Pancreas (tissue), 10 donors: Measurements from ENCODE around the gene RNASE8. TPM values are rescaled to one million over a fixed set of nuclear protein-coding genes. Genes with fewer than 3 reads are reported as not detected.

Experiments
- ATAC-seq, 4 donors: fragments of 200-7000 bp; cut with Tn5 transposase; one replicate each; pipeline versions ENCODE4 v1.8.0 to v1.9.1; 2020; ENCODE audit warnings: mild to moderate bottlenecking in 4 of 4, moderate library complexity in 4 of 4
- DNase-seq, 6 donors: peaks; one replicate each; pipeline ENCODE4 v3.0.0-alpha.2; 2020
- FAIRE-seq: peaks from 2 replicates; lab custom pipeline; 2012; peaks lifted over from hg19 to GRCh38; lab: Jason Lieb, UNC
- H3K27ac ChIP-seq, 4 donors: fragments of 200-600 bp; sonication (generic); 1 replicate in 3 of 4; 2 replicates in 1 of 4; pipeline versions ENCODE4 v1.5.0 to v1.8.0; 2020
- H3K27me3 ChIP-seq, 4 donors: fragments of 200-600 bp; one replicate each; pipeline ENCODE4 v1.8.0; 2021
- H3K36me3 ChIP-seq, 3 donors: fragments of 200-600 bp; sonication (generic) in 1 of 3; one replicate each; pipeline versions ENCODE4 v1.5.0 to v1.8.0; 2020 to 2021
- H3K4me1 ChIP-seq, 3 donors: fragments of 200-600 bp; one replicate each; pipeline ENCODE4 v1.8.0; 2021
- H3K4me3 ChIP-seq, 4 donors: fragments of 200-600 bp; sonication (generic) in 2 of 4; one replicate each; pipeline versions ENCODE4 v1.5.0 to v1.8.0; 2020 to 2021
- H3K9me3 ChIP-seq, 4 donors: fragments of 200-600 bp; one replicate each; pipeline ENCODE4 v1.8.0; 2021
- CTCF ChIP-seq, 4 donors: fragments of 200-600 bp; sonication (generic) in 3 of 4; IDR thresholded peaks; one replicate each; pipeline versions ENCODE4 v1.5.0 to v1.8.0; 2021; ENCODE audit warnings: antibody characterized with exemption in 4 of 4
- WGBS, 2 donors: extraction: QIAGEN DNeasy Blood & Tissue Kit; methylation state at CpG; one replicate each; pipeline ENCODE4 v1.1.7; 2013; 5-methylcytosine and 5-hydroxymethylcytosine counted together
- intact Hi-C, 3 donors: fragments of 100-400 bp; cut with DNase I; formaldehyde crosslinking; loops; one replicate each; pipeline versions ENCODE4 v1.11.1 to v1.14.2; 2022
- polyA plus RNA-seq, 2 donors: library from polyadenylated mRNA; stranded (reverse); fragments of 200-250 nt; gene quantifications; one replicate each; pipeline ENCODE4 v1.2.3, GENCODE V29; 2013
- total RNA-seq, 6 donors: library from RNA; stranded (reverse); fragmentation: NEBNext Ultra II Directional in 4 of 6; extraction: Animal tissue kit (Norgen Biotek cat#: 25700) in 4 of 6; gene quantifications; one replicate each; pipeline versions ENCODE4 v1.2.1 to v1.2.4, GENCODE V29; 2021 to 2023
- donor health status: healthy with polysubstance abuse.
- donor health status: DM: no; HTN: no; CAD: no; lungs with moderate emphysema.
- donor health status: DM: no; HTN: no; CAD: no.
- donor health status: control.
- donor health status: control.
- donor health status: Bipolar disorder and iron deficiency.
- donor health status: DM: yes; HTN: yes; CAD: no.
- donor health status: DM: no; HTN: no; CAD: no.
- donor health status: DM: no; HTN: no; CAD: no.
- donor health status: DM: yes; HTN: yes; CAD: no.

RNASE8 gene
- total and polyA plus RNA-seq, 8 donors: not detected

GRCh38 chr14:21068521-21069387 is 11.1 kb downstream of the RNASE8 start:
- H3K4me1 ChIP-seq: peaks cover 0 to 9% (median 5%) of the 10 kb centered on the region in 3 donors
- DNase-seq (peak in 4 of 6 donors; percentile 52 to 65 (median 58)), ATAC-seq (peak; percentile 28 to 62 (median 54)), FAIRE-seq (no peak)
- intact Hi-C loops: loop anchor here in 1 of 3 donors (5.0 kb wide), 1 partner anchor 34 kb away; the partner anchor contains the start of gene TMEM253
- peaks cover 0 to 2% (median 0%) of the 10 kb centered on the region in 3 donors for H3K36me3 ChIP-seq
- peak overlapping the region; percentile 70 to 88 (median 78) for H3K27ac ChIP-seq
- peak overlapping the region; percentile 47 to 77 (median 70) for H3K4me3 ChIP-seq
- no peaks in the 10 kb centered on the region for H3K27me3 ChIP-seq
- 3% methylated on average over 43 to 45 of the region's 45 CpGs for WGBS, 2 donors
- no peaks in the 10 kb centered on the region for H3K9me3 ChIP-seq
- peak in 3 of 4 donors; percentile 21 to 43 (median 38) for TF ChIP-seq CTCF (IDR thresholded peaks at IDR 0.05)

GRCh38 chr14:21069388-21070082 is 11.9 kb downstream of the RNASE8 start:
- peak; percentile 12 to 41 (median 16) for ATAC-seq
- WGBS, 2 donors: 1 to 4% methylated on average over 33 to 40 of the region's 40 CpGs
- Histone ChIP-seq H3K27ac (peak overlapping the region; percentile 70 to 88 (median 78)), H3K36me3 (peaks cover 0 to 4% (median 0%) of the 10 kb centered on the region in 3 donors), H3K4me1 (peaks cover 0 to 9% (median 5%) of the 10 kb centered on the region in 3 donors), H3K9me3 (no peaks in the 10 kb centered on the region), H3K27me3 (no peaks in the 10 kb centered on the region), H3K4me3 (peak overlapping the region; percentile 47 to 77 (median 70))
- TF ChIP-seq CTCF (IDR thresholded peaks at IDR 0.05): no peak
- intact Hi-C loops: loop anchor here in 1 of 3 donors (5.0 kb wide), 1 partner anchor 33 kb away; the partner anchor contains the start of gene TMEM253
- peak in 5 of 6 donors; percentile 57 to 81 (median 66) for DNase-seq
- no peak for FAIRE-seq

GRCh38 chr14:21070083-21070609 is 12.5 kb downstream of the RNASE8 start, which contains the start of gene ARHGEF40:
Gene ARHGEF40, plus strand, starts transcription at chr14:21070304. Its CDS starts 93 bp downstream, at chr14:21070397.
- ATAC-seq (peak; percentile 65 to 81 (median 75)), DNase-seq (peak; percentile 72 to 88 (median 79)), FAIRE-seq (no peak)
- intact Hi-C loops: no loop called here
- Histone ChIP-seq H3K36me3 (peaks cover 0 to 4% (median 0%) of the 10 kb centered on the region in 3 donors), H3K9me3 (no peaks in the 10 kb centered on the region), H3K27ac (peak within 1 kb of the TSS; percentile 70 to 88 (median 78)), H3K27me3 (no peaks in the 10 kb centered on the region), H3K4me3 (peak within 1 kb of the TSS; percentile 47 to 77 (median 70)), H3K4me1 (peaks cover 0 to 9% (median 5%) of the 10 kb centered on the region in 3 donors)
- no peak for TF ChIP-seq CTCF (IDR thresholded peaks at IDR 0.05)
- WGBS, 2 donors: 0% methylated on average over 33 to 63 of the region's 63 CpGs

GRCh38 chr14:21070610-21071224 is 13.1 kb downstream of the RNASE8 start:
- no peaks in the 10 kb centered on the region for H3K9me3 ChIP-seq
- intact Hi-C loops: no loop called here
- H3K4me1 ChIP-seq: peaks cover 0 to 9% (median 5%) of the 10 kb centered on the region in 3 donors
- H3K36me3 ChIP-seq: peaks cover 0 to 7% (median 3%) of the 10 kb centered on the region in 3 donors
- peak overlapping the region; percentile 47 to 77 (median 70) for H3K4me3 ChIP-seq
- peak overlapping the region; percentile 70 to 88 (median 78) for H3K27ac ChIP-seq
- 0 to 1% methylated on average over 23 of the region's 23 CpGs for WGBS, 2 donors
- FAIRE-seq: no peak
- TF ChIP-seq CTCF (IDR thresholded peaks at IDR 0.05): no peak
- peak in 5 of 6 donors; percentile 44 to 87 (median 65) for DNase-seq
- peak; percentile 22 to 37 (median 30) for ATAC-seq
- no peaks in the 10 kb centered on the region for H3K27me3 ChIP-seq
